Bone marrow (tissue), 2 donors: Measurements from ENCODE around the gene URI1.
"Not testable (repeated sequence)": the region's sequence is repeated elsewhere in the genome, so short reads cannot be mapped to it uniquely, and the experiment has no call there.

Experiments
- DNase-seq, 2 donors: peaks; one replicate each; lab custom pipeline; 2025; lab: John Stamatoyannopoulos, UW

The URI1 gene

GRCh38 chr19:29941828-29942403 lies at the start of gene URI1:
Gene URI1, plus strand, starts transcription at chr19:29942239. Its CDS starts 309 bp downstream, at chr19:29942548.
- DNase-seq: peak; percentile 21 to 84

DNA sequence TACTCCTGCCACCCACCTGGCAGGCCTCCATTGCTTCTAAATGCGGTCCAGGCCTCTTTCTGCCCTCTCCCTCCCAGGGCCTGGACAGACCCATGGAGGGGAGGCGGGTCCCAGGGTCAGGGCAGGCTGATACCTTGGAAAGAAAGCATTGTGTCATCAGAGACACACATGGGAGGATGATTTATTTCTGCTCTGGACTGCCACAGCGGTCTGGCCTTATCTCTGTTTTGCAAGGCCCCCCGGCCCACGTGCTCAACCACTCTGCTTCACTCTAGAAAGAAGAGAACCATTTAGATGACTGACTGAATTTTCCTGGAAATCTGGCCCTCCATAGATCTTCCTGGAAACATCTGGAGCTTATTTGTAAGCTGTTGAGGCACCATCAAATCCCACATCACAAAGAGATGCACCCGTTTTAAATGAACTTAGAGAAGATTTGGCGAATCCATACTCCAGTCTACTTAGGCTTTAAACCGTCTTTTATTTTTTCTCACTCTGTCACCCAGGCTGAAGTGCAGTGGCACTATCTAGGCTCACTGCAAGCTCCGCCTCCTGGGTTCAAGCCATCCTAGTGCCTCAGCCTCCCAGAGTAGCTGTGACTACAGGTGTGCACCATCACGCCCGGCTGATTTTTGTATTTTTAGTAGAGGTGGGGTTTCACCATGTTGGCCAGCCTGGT lies 48.3 kb upstream of the URI1 start:
- DNase-seq: peak in 1 of 2 donors; percentile 35

GRCh38 chr19:29896802-29897201 lies 45.2 kb upstream of the URI1 start:
- DNase-seq: no peak

DNA sequence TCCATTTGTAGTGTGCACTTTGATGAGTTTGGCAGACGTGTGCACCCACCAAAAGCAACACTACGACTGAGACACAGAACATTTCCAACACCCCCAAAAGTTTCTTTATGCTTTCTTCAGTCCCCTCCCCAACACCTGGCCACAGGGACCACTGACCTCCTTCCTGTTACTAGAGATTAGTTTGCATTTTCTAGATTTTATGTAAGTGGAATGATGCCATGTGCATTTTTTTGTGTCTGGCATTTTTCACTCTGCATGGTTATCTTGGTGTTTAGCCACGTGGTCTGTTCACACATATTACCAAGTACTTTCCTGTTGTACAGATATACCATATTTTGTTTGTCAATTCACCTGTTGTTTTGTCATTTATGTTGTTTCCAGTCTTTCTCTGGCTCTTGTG lies 44.6 kb upstream of the URI1 start:
- DNase-seq: no peak

DNA sequence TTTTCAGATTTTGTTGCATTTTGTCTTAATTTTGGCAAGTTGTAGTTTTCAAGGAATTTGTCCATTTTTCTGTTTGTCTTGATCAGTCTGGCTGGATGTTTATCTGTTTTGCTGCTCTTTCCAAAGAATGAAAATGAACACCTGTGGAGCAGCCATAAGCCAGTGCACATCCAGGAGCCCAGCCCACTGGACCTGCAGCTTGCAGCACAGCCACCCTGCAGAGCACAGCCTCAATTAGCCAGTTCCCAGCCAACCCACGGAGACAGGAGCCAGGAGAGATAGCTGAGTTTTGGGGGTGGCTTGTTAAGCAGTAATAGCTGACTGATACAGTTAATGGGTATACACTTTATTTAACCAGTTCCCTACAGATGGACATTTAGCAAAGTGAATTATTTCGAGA lies 38.0 kb upstream of the URI1 start:
- DNase-seq: no peak

- no peak for DNase-seq
These were observed 32.8 kb upstream of the URI1 start for GRCh38 chr19:29908963-29909944.

DNA sequence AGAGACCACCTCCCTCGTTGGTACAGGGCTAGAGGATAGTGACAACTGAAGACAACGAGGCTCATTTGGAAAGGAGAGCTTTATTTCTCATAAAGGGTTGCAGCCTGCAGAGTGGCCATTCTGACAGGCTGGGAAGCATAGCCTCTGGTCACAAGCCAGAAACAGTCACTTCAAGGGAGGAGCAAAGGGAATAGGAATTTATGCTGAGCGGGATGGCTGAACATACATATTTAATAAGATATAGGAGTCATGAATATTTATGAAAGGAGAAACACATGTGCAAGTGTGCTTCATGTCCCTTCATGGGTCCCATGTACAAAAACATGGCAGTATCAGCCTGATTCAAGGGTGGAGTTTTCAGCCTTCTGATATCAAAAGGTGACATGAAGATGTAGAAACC lies 27.1 kb upstream of the URI1 start:
- no peak for DNase-seq

GRCh38 chr19:29915832-29916231 lies 26.2 kb upstream of the URI1 start:
- DNase-seq: not testable (repeated sequence)

DNA sequence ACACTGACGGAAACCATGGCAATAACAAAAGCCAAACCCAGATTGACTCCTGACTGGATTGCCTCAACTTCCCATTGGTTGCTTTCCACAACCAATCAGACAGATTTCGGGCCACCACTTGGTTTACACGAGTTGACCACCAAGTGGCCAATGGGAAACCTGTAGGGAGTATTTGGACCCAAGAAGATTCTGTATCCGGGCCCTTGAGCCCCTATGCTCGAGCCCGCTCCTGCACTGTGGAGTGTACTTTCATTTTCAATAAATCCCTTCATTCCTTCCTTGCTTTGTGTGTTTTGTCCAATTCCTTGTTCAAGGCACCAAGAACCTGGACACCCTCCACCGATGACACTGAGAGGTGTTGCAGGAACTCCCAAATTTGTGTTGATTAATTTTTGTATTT lies 24.1 kb upstream of the URI1 start:
- no peak for DNase-seq

- DNase-seq: no peak
These were observed 23.1 kb upstream of the URI1 start for GRCh38 chr19:29918891-29919290.

DNA sequence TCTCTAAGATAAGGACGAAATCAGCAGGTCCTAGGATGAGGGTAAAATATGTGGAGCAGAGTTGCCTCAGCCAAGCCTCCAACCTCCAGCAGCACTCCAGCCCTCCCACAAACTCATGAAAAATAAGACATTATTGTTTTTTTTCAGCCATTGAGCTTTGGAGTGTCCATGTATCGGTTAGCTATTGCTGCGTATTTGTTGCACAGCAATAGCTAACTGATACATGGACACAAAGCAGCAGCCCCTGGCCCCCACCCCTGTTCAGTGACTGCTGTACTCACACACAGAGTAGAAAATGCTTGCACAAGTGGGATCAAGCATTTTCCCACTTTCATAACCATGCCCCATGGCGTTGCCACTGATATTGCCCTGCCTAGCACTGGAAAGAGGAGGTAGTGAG lies 19.1 kb upstream of the URI1 start:
- DNase-seq: no peak

GRCh38 chr19:29923653-29924052 lies 18.4 kb upstream of the URI1 start:
- no peak for DNase-seq

DNA sequence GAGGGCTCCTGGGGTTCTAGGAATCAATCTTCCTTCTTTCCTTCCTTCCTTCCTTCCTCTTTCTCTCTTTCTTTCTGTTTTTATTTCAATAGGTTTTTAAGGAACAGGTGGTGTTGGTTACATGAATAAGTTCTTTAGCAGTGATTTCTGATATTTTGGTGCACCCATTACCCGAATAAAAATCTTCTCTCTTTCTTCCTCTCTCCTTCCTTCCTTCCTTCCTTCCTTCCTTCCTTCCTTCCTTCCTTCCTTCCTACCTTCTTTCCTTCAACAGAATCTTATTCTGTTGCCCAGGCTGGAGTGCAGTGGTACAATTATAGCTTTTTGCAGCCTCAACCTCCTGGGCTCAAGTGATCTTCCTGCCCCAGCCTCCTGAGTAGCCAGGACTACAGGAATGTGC lies 16.0 kb upstream of the URI1 start:
- no peak for DNase-seq

DNA sequence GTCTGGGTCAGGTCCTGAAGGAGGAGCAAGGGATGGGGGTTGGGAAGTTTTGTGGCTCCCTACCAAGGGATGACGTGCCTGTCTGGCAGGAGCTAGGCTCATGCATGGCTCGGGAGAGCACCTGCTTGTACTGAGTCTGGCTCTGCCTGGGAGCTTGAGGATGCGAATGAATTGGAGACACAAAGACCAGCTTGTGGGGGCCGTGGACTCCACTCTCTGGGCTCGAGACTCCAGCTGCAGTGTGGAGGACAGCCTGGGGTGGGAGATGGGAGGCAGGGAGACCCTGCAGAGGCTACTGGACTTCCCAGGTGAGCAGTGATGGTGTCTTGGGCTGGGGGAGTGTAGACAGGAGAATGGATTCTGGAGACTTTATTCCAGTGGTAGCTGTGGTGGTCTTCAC lies 15.2 kb upstream of the URI1 start:
- DNase-seq: no peak

DNA sequence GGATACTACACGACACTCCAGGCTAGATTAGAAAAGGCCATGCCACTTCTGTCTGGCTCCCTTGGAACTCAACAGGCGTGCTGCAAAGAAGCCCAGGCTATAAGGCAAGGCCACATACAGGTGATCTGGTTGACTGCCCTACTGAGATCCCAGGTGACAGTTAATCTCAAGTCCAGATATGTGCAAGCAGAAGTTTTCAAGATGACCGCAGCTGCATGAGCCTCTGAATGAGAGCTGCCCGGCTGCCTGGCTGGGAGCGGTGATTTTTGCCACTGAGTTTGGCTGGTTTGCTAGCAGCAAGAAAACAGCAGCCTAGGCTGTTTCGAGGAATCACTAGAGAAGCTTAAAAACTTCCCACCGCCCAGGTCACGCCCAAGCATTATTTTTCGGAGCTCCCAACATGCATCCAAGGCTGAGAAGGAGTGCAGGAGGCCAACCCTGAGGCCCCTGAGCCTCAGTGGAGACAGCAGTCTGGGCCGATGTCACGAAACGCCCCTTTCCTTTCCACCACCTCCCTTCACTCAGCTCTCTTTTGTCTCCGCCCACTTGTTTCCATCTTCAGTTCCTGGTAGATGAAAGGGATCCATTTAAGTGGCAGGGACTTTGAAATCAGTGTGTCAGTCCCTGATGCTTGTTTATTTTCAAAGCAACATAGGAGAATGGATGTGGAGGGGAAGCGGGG lies 14.0 kb upstream of the URI1 start:
- no peak for DNase-seq

- DNase-seq: no peak
These were observed 13.2 kb upstream of the URI1 start for GRCh38 chr19:29928831-29929230.

DNA sequence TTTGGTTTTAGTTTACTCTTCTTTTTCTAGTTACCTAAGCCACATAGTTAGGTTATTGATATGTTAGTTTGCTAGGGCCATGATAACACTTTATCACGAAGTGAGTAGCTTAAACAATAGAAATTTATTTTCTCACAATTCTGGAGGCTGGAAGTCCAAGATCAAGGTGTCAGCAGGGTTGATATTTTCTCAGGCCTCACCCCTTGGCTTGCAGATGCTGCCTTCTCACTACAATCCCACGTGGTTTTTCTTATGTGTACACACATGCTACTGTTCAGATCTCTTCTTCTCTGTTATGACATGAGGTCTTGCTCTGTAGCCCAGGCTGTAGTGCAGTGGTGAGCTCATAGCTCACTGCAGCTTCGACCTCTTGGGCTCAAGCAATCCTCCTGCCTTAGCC lies 7.8 kb upstream of the URI1 start:
- DNase-seq: no peak

- no peak for DNase-seq
These were observed 7.3 kb upstream of the URI1 start for GRCh38 chr19:29934781-29935180.

- DNase-seq: no peak
These were observed 5.6 kb upstream of the URI1 start for GRCh38 chr19:29936409-29936808.

DNA sequence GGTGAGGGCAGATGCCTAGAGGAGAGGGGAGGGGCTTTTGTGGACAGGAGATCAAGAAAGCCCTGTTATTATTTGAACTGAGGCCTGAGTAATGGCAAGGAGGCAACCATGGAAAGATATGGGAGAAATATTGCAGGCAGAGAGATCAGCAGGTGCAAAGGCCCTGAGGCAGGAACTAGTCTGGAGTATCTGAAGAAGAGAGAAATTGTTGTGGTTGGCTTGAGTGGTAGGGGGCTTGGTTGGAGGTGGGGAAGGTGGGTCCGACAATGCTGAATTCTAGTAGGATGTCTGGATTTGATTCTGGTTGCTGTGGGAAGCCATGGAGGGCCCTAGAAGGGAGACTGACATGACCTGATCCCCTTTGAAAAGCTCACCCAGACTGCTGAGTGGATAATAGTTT lies 2.4 kb upstream of the URI1 start:
- no peak for DNase-seq

DNA sequence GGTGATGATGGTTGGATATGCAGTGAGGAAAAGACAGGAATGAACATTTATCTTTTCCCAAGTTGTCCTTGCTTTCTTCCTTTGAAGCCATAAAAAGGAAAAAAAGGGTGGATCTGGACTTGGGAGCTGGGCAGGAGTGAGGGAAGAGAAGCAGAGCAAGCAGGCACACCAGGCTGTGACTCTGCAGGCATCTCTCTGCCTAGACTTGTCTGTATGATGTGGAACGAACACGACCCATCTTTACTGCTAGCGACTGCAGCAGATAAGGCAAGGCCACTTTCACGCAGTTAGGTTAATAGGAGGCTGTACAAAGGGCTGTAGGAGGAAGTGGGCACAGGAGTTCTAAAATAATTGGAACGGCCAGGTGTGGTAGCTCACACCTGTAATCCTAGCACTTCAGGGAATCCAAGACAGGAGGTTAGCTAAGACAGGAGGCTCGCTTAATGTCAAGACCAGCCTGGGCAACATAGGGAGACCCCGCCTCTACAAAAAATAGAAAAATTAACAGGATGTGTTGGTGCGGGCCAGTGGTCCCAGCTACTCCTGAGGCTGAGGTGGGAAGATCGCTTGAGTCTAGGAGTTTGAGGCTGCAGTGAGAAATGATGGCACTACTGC lies 961 bp upstream of the URI1 start:
- DNase-seq: no peak
